ENCODE data around the gene SLC26A6. TPM values are rescaled to one million over a fixed set of nuclear protein-coding genes. Genes with fewer than 3 reads are reported as not detected.

SLC26A6 gene
- polyA plus RNA-seq, 1 donor (not counting 4 experiments of a cell fraction or from before 2014, with no cell fraction given), result 24.9 TPM

DNA sequence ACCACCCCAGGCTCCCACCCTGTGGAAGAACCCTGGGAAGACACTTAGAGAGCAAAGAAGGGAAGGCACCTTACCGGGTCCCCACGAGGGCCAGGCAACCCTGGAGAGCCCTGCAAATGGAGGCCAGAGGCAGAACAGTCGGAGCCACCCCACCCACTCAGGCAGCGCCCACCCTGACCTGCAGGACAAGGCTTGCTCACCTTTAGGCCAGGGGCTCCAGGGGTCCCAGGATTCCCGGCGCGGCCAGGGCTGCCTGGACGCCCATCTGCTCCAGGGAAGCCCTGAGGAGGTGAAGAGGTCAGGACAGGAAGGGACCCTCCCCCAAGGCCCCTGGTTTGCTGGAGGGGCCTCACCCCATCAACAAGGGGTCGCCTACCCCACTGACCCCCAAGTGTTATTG is 50.4 kb downstream of the SLC26A6 start:
- H2AFZ ChIP-seq (ENCODE audit: control insufficient read depth, low read length), result no peak overlapping the region
- H4K20me1 ChIP-seq (ENCODE audit: control insufficient read depth, extremely low read depth, insufficient read depth, low read length), result peaks cover 32% of the 10 kb centered on the region
- no peak overlapping the region for H3K4me2 ChIP-seq (ENCODE audit: control insufficient read depth, extremely low read depth, insufficient read depth, low read depth, low read length)
- H3K9me3 ChIP-seq (ENCODE audit: control insufficient read depth, low read depth, low read length), result no peaks in the 10 kb centered on the region
- H3K9me1 ChIP-seq (ENCODE audit: control insufficient read depth, extremely low read depth, insufficient read depth, low read length), result no peaks in the 10 kb centered on the region
- dilution Hi-C loops (cut with MboI; ENCODE audit: extremely low pct_ligation_motif_present, low sequenced_read_pairs), result no loop called here
- peaks cover 86 to 91% of the 10 kb centered on the region in 2 experiments for H3K36me3 ChIP-seq (ENCODE audit: control insufficient read depth in 2 of 2, extremely low read depth in 1 of 2, insufficient read depth in 2 of 2, low read length in 2 of 2)
- H3K27ac ChIP-seq (ENCODE audit: control insufficient read depth, insufficient read depth, low read length), result no peak overlapping the region
- no peaks in the 10 kb centered on the region for H3K27me3 ChIP-seq (ENCODE audit: control insufficient read depth, extremely low read depth, insufficient read depth, low read length)
- peaks cover 63% of the 10 kb centered on the region for H3K79me2 ChIP-seq (ENCODE audit: control insufficient read depth, insufficient read depth, low read length)
- H3K9ac ChIP-seq (ENCODE audit: control insufficient read depth, extremely low read depth, insufficient read depth, low read length), result no peak overlapping the region
- no peaks in the 10 kb centered on the region for H3K4me1 ChIP-seq (ENCODE audit: control insufficient read depth, extremely low read depth, insufficient read depth, low read length)
- no peak for TF ChIP-seq EZH2 (IDR thresholded peaks at IDR 0.05; ENCODE audit: low read length)
- TF ChIP-seq, protein P1, sequence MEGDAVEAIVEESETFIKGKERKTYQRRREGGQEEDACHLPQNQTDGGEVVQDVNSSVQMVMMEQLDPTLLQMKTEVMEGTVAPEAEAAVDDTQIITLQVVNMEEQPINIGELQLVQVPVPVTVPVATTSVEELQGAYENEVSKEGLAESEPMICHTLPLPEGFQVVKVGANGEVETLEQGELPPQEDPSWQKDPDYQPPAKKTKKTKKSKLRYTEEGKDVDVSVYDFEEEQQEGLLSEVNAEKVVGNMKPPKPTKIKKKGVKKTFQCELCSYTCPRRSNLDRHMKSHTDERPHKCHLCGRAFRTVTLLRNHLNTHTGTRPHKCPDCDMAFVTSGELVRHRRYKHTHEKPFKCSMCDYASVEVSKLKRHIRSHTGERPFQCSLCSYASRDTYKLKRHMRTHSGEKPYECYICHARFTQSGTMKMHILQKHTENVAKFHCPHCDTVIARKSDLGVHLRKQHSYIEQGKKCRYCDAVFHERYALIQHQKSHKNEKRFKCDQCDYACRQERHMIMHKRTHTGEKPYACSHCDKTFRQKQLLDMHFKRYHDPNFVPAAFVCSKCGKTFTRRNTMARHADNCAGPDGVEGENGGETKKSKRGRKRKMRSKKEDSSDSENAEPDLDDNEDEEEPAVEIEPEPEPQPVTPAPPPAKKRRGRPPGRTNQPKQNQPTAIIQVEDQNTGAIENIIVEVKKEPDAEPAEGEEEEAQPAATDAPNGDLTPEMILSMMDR (optimal IDR thresholded peaks at IDR 0.05 in 1 of 3, IDR thresholded peaks at IDR 0.05 in 1 of 3, conservative IDR thresholded peaks at IDR 0.05 in 1 of 3; ENCODE audit: extremely low read depth in 1 of 3, insufficient read depth in 2 of 3, low read length in 3 of 3), result no peak
- no peak overlapping the region for H3K4me3 ChIP-seq (ENCODE audit: control insufficient read depth in 2 of 3, extremely low read depth in 1 of 3, insufficient read depth in 2 of 3, low read depth in 1 of 3, low read length in 3 of 3)
- no peak for DNase-seq (ENCODE audit: low read depth, low spot score)
- FAIRE-seq, result no peak

DNA sequence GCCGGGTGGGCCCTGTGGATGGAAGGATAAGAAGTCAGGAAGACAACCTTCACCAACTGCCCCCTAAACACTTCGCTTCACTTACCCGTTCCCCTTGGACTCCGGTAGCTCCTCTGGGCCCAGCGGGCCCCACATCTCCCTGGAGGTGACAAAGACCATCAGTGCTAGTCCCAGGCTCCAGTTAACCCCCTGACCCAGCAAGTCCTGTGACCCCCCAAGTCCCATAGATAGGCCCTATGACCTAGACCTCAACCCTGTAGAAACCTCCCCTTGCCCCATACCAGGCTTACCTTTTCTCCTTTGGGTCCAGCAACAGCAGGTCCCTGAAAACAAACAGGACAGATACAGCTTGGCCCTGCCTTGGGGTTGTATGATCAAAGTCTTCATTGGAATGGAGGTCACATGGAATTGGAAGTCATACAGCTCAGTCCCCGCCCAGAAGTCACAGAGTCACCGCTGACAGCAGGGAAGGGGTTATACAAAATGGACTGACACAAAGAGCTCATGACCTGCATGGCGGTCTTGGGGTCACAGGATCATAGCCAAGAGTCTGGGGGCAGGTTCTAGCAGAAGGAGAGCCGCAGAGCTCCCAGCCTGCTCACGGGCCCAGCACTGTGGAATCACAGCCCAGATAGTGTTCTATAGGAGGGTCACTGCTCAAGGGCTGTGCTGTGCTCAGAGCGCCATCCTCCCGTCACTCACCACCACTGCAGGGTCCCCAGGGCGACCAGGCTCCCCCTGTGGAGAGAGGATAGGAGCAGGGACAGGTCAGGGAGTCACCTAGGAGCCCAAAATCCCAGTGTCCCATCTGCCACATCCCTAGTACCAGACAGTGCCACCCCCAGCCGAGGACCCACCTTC is 53.4 kb downstream of the SLC26A6 start:
- Histone ChIP-seq H3K27ac (ENCODE audit: control insufficient read depth, insufficient read depth, low read length) (no peak overlapping the region), H3K4me2 (ENCODE audit: control insufficient read depth, extremely low read depth, insufficient read depth, low read depth, low read length) (no peak overlapping the region), H3K36me3 (ENCODE audit: control insufficient read depth in 2 of 2, extremely low read depth in 1 of 2, insufficient read depth in 2 of 2, low read length in 2 of 2) (peaks cover 76 to 92% of the 10 kb centered on the region in 2 experiments), H3K9me1 (ENCODE audit: control insufficient read depth, extremely low read depth, insufficient read depth, low read length) (no peaks in the 10 kb centered on the region), H3K9ac (ENCODE audit: control insufficient read depth, extremely low read depth, insufficient read depth, low read length) (no peak overlapping the region), H3K9me3 (ENCODE audit: control insufficient read depth, low read depth, low read length) (no peaks in the 10 kb centered on the region), H3K4me3 (ENCODE audit: control insufficient read depth in 2 of 3, extremely low read depth in 1 of 3, insufficient read depth in 2 of 3, low read depth in 1 of 3, low read length in 3 of 3) (no peak overlapping the region), H3K4me1 (ENCODE audit: control insufficient read depth, extremely low read depth, insufficient read depth, low read length) (no peaks in the 10 kb centered on the region), H2AFZ (ENCODE audit: control insufficient read depth, low read length) (no peak overlapping the region), H3K27me3 (ENCODE audit: control insufficient read depth, extremely low read depth, insufficient read depth, low read length) (no peaks in the 10 kb centered on the region), H4K20me1 (ENCODE audit: control insufficient read depth, extremely low read depth, insufficient read depth, low read length) (peaks cover 18% of the 10 kb centered on the region), H3K79me2 (ENCODE audit: control insufficient read depth, insufficient read depth, low read length) (peaks cover 42% of the 10 kb centered on the region)
- TF ChIP-seq EZH2 (IDR thresholded peaks at IDR 0.05; ENCODE audit: low read length), result no peak
- TF ChIP-seq, protein P1 (optimal IDR thresholded peaks at IDR 0.05 in 1 of 3, IDR thresholded peaks at IDR 0.05 in 1 of 3, conservative IDR thresholded peaks at IDR 0.05 in 1 of 3; ENCODE audit: extremely low read depth in 1 of 3, insufficient read depth in 2 of 3, low read length in 3 of 3), result no peak
- DNase-seq (ENCODE audit: low read depth, low spot score), result no peak
- FAIRE-seq, result no peak
- dilution Hi-C loops (cut with MboI; ENCODE audit: extremely low pct_ligation_motif_present, low sequenced_read_pairs), result no loop called here

Data from keratinocyte (primary cell).